Lung (tissue), 12 donors: Measurements from ENCODE around the gene INTS4. TPM values are rescaled to one million over a fixed set of nuclear protein-coding genes. Genes with fewer than 3 reads are reported as not detected.
"Not testable (repeated sequence)": the region's sequence is repeated elsewhere in the genome, so short reads cannot be mapped to it uniquely, and the experiment has no call there.

Experiments
- ATAC-seq: fragments of 200-7000 bp; cut with Tn5 transposase; one replicate; pipeline ENCODE4 v1.9.1; 2020; ENCODE audit warnings: moderate number of reproducible peaks; ENCODE audit not compliant: insufficient read depth, low FRiP score
- DNase-seq, 3 donors: peaks; one replicate each; pipeline ENCODE4 v3.0.0-alpha.2; 2013 to 2017
- H3K27ac ChIP-seq, 2 donors: one replicate each; pipeline ENCODE4 v1.5.1; 2013; ENCODE audit warnings: mild to moderate bottlenecking in 2 of 2, moderate library complexity in 2 of 2, control low read depth in 1 of 2, inconsistent platforms in 1 of 2, low read depth in 1 of 2, low read length in 1 of 2
- H3K27me3 ChIP-seq, 3 donors: one replicate each; pipeline ENCODE4 v1.5.1; 2013; ENCODE audit warnings: low read length in 2 of 3; ENCODE audit not compliant: control insufficient read depth in 3 of 3, insufficient read depth in 3 of 3
- H3K36me3 ChIP-seq, 4 donors: one replicate each; pipeline ENCODE4 v1.5.1; 2013; ENCODE audit warnings: low read length in 4 of 4, mild to moderate bottlenecking in 1 of 4, moderate library complexity in 1 of 4; ENCODE audit not compliant: control insufficient read depth in 4 of 4, insufficient read depth in 4 of 4
- H3K4me1 ChIP-seq, 5 donors: one replicate each; pipeline ENCODE4 v1.5.1; 2013; ENCODE audit warnings: low read length in 5 of 5, mild to moderate bottlenecking in 2 of 5, moderate library complexity in 1 of 5; ENCODE audit not compliant: control insufficient read depth in 5 of 5, insufficient read depth in 5 of 5
- H3K4me3 ChIP-seq: one replicate; pipeline ENCODE4 v1.5.1; 2013; ENCODE audit warnings: mild to moderate bottlenecking, control low read depth, moderate library complexity
- H3K9ac ChIP-seq, 2 donors: one replicate each; pipeline ENCODE4 v1.5.1; 2013; ENCODE audit warnings: low read length in 2 of 2, control low read depth in 1 of 2; ENCODE audit not compliant: insufficient read depth in 1 of 2
- H3K9me3 ChIP-seq, 4 donors: one replicate each; pipeline ENCODE4 v1.5.1; 2013; ENCODE audit warnings: low read length in 3 of 4, mild to moderate bottlenecking in 1 of 4, moderate library complexity in 1 of 4; ENCODE audit not compliant: control insufficient read depth in 4 of 4, insufficient read depth in 3 of 4
- CTCF ChIP-seq: IDR thresholded peaks from 2 replicates; pipeline ENCODE4 v1.5.1; 2012; ENCODE audit warnings: mild to moderate bottlenecking; ENCODE audit errors: control extremely low read depth, extremely low read depth
- WGBS, 2 donors: extraction: QIAGEN DNeasy Blood & Tissue Kit; methylation state at CpG; one replicate each; pipeline ENCODE4 v1.1.7; 2013; 5-methylcytosine and 5-hydroxymethylcytosine counted together
- polyA plus RNA-seq, 2 donors: library from polyadenylated mRNA; stranded (reverse); fragments of 200-250 nt; gene quantifications; one replicate each; pipeline ENCODE4 v1.2.1, GENCODE V29; 2013
- total RNA-seq, 2 donors: library from RNA; depleted of rRNA in 1 of 2; stranded (reverse); fragments of >200 nt in 1 of 2; gene quantifications; one replicate each; pipeline ENCODE4 v1.2.1, GENCODE V29; 2014 to 2021
- donor health status: control.
- donor health status: control.
- donor health status: Bipolar disorder and iron deficiency.
- donor health status: healthy.
- donor health status: DM: yes; HTN: yes; CAD: no.

INTS4 gene
- total and polyA plus RNA-seq, 4 donors = 15.8 to 56.2 (median 22.9) TPM

- peaks cover 5 to 21% (median 10%) of the 10 kb centered on the region in 5 donors for H3K4me1 ChIP-seq
- no peak overlapping the region for H3K9ac ChIP-seq
- DNase-seq (no peak), ATAC-seq (no peak)
- no peaks in the 10 kb centered on the region for H3K27me3 ChIP-seq
- WGBS, 2 donors = 88 to 93% methylated on average over 3 of the region's 3 CpGs
- no peaks in the 10 kb centered on the region for H3K36me3 ChIP-seq
- H3K4me3 ChIP-seq = no peak overlapping the region
- no peaks in the 10 kb centered on the region for H3K9me3 ChIP-seq
- no peak for TF ChIP-seq CTCF
- H3K27ac ChIP-seq = no peak overlapping the region
Measured at GRCh38 chr11:78031629-78032028, 37.2 kb upstream of the INTS4 start.

GRCh38 chr11:78030429-78031325 is 36.2 kb upstream of the INTS4 start:
- Histone ChIP-seq H3K27me3 (no peaks in the 10 kb centered on the region), H3K4me3 (no peak overlapping the region), H3K9me3 (no peaks in the 10 kb centered on the region), H3K4me1 (peaks cover 5 to 21% (median 10%) of the 10 kb centered on the region in 5 donors), H3K9ac (peak overlapping the region in 1 of 2 donors; percentile 90), H3K27ac (peak overlapping the region in 1 of 2 donors; percentile 21), H3K36me3 (no peaks in the 10 kb centered on the region)
- DNase-seq = peak; percentile 98 to 99 (median 99)
- peak; percentile 34 for ATAC-seq
- TF ChIP-seq CTCF = no peak
- WGBS, 2 donors = 24 to 38% methylated on average over 7 of the region's 7 CpGs

GRCh38 chr11:78028423-78028822 is 34.0 kb upstream of the INTS4 start:
- H3K36me3 ChIP-seq, H3K9ac ChIP-seq, ATAC-seq, H3K9me3 ChIP-seq, H3K4me3 ChIP-seq, DNase-seq, H3K27me3 ChIP-seq, H3K27ac ChIP-seq: not testable (repeated sequence)
- H3K4me1 ChIP-seq = peaks cover 5 to 24% (median 10%) of the 10 kb centered on the region in 5 donors
- WGBS, 2 donors = 87 to 94% methylated on average over 9 of the region's 9 CpGs

- H3K9ac ChIP-seq = no peak overlapping the region
- no peaks in the 10 kb centered on the region for H3K27me3 ChIP-seq
- DNase-seq = no peak
- no peaks in the 10 kb centered on the region for H3K9me3 ChIP-seq
- H3K4me3 ChIP-seq = no peak overlapping the region
- H3K36me3 ChIP-seq = no peaks in the 10 kb centered on the region
- ATAC-seq = no peak
- TF ChIP-seq CTCF = no peak
- peaks cover 5 to 30% (median 10%) of the 10 kb centered on the region in 5 donors for H3K4me1 ChIP-seq
- WGBS, 2 donors = 85 to 95% methylated on average over 2 of the region's 2 CpGs
- no peak overlapping the region for H3K27ac ChIP-seq
Measured at GRCh38 chr11:78027759-78028158, 33.3 kb upstream of the INTS4 start.
